Measurements from ENCODE around the gene ERICH2.

ERICH2 gene

GRCh38 chr2:170763232-170763631, 6.9 kb upstream of the ERICH2 start:
- DNase-seq (ENCODE audit: low spot score): no peak

- no peak for DNase-seq (ENCODE audit: low spot score)
These were observed 5.3 kb upstream of the ERICH2 start for GRCh38 chr2:170764880-170765261.

- DNase-seq (ENCODE audit: low spot score): no peak
These were observed 3.5 kb upstream of the ERICH2 start for GRCh38 chr2:170766693-170767092.

- DNase-seq (ENCODE audit: low spot score): peak; percentile 82
These were observed 635 bp downstream of the ERICH2 start for GRCh38 chr2:170770606-170771420.

- no peak for DNase-seq (ENCODE audit: low spot score)
These were observed 1.3 kb downstream of the ERICH2 start for GRCh38 chr2:170771421-170771937.

GRCh38 chr2:170772295-170772694, 2.1 kb downstream of the ERICH2 start:
- no peak for DNase-seq (ENCODE audit: low spot score)

DNA sequence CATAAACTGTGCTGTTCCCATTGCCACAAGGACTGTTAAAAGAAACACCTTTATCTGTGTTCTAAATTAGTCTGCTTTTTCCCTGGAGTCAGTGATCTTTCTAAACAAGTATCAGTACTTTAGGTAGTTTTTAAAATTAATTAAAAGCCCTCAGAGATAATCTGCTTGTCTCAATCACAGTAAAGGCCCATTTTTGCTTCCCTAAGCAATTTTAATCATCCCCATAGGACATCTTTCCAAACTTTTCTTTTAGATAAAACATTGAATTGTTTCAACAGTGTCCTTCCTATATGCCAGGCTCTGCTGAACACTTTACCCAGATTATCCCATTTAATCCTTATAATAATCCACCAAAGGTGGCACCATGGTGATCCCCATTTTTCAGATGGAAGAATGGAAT, 3.9 kb downstream of the ERICH2 start:
- no peak for DNase-seq (ENCODE audit: low spot score)

- DNase-seq (ENCODE audit: low spot score): no peak
These were observed 8.7 kb downstream of the ERICH2 start for GRCh38 chr2:170778900-170779299.

GRCh38 chr2:170779304-170779703, 9.1 kb downstream of the ERICH2 start:
- no peak for DNase-seq (ENCODE audit: low spot score)

DNA sequence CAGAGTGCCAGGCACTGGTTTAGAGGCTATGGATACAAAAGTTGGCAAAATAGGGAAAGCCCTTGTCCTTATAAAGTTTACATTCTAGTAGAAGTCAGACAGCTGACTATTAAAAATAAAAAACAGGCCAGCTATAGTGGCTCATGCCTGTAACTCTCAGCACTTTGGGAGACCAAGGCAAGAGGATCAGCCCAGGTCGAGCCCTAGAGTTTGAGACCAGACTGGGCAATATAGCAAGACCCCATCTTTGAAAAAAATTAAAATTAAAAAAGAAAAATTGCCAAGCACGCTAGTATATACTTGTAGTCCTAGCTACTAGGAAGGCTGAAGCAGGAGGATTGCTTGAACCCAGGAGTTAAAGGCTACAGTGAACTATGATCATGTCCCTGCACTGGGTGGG, 12.5 kb downstream of the ERICH2 start:
- no peak for DNase-seq (ENCODE audit: low spot score)

- DNase-seq (ENCODE audit: low spot score): no peak
These were observed 13.4 kb downstream of the ERICH2 start for GRCh38 chr2:170783549-170783948.

DNA sequence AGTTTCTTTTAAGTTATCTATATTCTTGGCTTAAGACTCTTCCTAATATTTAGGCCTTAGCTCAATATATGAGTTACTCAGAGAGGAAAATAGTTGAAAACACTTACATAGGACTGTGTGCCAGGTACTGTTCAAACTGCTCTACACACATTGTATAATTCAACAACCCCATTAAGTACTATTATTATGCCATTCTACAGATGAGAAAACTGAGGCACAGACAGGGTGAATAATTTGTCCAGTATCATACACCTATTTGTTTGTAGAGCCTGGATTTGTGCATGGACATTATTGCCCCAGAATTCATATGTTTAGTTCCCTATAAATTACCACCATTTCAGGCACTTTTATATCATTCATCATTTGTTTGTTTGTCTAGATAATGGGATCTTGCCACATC, 28.8 kb downstream of the ERICH2 start:
- no peak for DNase-seq (ENCODE audit: low spot score)

GRCh38 chr2:170806548-170806947, 36.4 kb downstream of the ERICH2 start:
- no peak for DNase-seq (ENCODE audit: low spot score)

DNA sequence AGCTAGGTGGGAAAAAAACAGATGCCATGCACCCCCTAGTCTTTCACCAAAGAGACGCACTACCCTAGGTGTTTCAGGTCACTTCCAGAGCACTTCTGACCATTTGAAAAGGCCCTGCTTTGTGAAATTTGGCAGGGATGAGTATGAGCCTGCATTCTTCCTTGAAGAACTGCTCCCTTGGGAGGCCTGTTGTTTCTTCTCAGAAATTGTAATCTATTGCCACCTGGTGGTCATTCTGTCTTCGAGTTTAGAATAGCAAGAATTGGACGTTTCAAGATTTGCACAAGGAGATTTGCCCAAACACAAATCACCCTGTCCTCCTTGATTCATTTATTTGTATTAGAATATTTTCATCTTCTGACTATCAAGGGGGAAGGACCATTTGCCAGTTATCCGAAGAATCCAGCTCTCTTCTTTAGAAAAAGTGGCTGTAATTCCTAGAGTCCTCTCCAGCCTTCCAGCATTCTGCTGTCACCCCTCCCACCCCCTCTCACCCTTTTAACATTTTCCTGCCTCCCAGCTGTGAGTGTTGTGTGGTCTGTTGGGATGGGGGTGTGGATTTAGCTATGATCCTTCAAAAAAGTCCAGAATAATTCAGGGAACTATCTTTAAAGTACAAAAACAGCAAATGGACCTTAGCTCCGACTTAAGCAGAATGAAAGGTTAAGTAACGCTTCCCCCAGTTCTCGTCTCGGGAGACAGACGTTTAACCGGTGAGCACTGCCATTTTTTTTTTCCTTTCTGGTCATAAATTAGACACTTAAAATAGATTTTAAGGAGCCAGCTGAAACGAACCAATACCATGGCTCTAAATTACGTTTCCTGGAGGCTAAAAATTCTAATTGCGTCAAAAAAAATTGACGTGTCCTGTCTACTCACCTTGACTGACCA, 42.8 kb downstream of the ERICH2 start:
- DNase-seq (ENCODE audit: low spot score): peak; percentile 58

DNA sequence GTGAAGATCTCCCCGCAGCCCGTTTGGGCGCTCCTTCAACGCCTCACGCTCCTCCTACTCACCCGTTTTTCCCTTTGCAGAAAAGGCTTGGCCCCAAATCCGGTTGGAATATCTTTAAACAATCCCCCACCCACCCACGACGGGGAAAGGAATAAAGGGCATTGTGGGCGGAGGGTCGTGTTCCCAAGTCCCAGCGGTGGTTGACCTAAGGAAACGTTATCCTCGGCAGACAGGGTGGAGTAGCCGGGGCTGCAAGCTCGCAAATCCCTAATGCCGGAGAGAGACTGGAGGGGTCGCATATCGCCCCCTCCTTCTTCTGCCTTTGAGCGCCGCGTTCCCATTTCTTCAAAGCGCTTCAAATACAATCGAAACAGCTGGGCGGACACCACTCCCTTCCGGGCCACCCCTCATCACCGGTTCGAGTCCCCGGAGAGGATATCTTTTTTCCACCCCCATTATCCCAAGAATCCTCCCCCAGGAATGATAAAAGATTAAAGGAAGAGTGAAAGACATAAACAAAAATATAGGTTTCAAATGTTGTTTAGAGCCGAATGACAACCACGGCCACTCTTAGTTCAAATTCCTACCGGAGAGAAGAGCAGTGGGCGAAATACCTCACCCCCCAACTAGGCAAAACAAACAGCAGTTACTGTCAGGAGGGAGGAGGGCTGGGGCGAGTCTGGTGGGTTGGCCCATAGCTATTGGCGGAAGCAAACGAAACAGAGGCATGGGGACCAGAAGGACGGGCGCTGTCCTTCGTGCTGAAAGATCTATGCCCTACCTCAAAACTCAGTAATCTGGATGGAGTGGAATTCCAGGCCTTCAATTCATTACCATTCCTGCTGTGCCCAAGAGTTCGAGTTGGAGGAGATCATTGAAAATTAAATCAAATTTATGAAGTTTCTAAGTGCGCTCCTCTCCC, 43.7 kb downstream of the ERICH2 start:
- peak; percentile 71 for DNase-seq (ENCODE audit: low spot score)

- DNase-seq (ENCODE audit: low spot score): no peak
These were observed 44.5 kb downstream of the ERICH2 start for GRCh38 chr2:170814533-170815230.

GRCh38 chr2:170815311-170815710, 45.1 kb downstream of the ERICH2 start:
- DNase-seq (ENCODE audit: low spot score): no peak

- DNase-seq (ENCODE audit: low spot score): peak; percentile 92
These were observed 45.7 kb downstream of the ERICH2 start for GRCh38 chr2:170815746-170816503.

GRCh38 chr2:170816504-170817092, 46.4 kb downstream of the ERICH2 start, which contains the start of gene GAD1:
Gene GAD1 (plus strand): TSS chr2:170816887. CDS start chr2:170818592, 1,705 bp downstream.
- DNase-seq (ENCODE audit: low spot score): peak; percentile 84
